Body of pancreas (tissue), 4 donors: ENCODE results near the gene MAD1L1. TPM values are rescaled to one million over a fixed set of nuclear protein-coding genes. Genes with fewer than 3 reads are reported as not detected.

Source experiments
- ATAC-seq: fragments of 150-250 bp; one replicate; pipeline ENCODE4 v1.9.1; 2016
- DNase-seq, 4 donors: peaks; one replicate each; pipeline ENCODE4 v3.0.0-alpha.2; 2019
- H3K27ac ChIP-seq, 4 donors: fragments of 200-600 bp; sonication (generic); 1 replicate in 3 of 4; 2 replicates in 1 of 4; pipeline versions ENCODE4 v1.5.1 to v1.6.1; 2016 to 2019; ENCODE audit warnings: mild to moderate bottlenecking in 1 of 4, mixed read lengths in 1 of 4, moderate library complexity in 1 of 4
- H3K27me3 ChIP-seq, 2 donors: fragments of 200-600 bp; sonication (generic); one replicate each; pipeline ENCODE4 v1.6.0; 2016; ENCODE audit warnings: mild to moderate bottlenecking in 1 of 2
- H3K36me3 ChIP-seq, 2 donors: fragments of 200-600 bp; sonication (generic); replicated peaks in 1 of 2; 2 replicates each; pipeline ENCODE4 v1.5.1; 2016; ENCODE audit warnings: low read depth in 2 of 2; ENCODE audit not compliant: insufficient read depth in 1 of 2
- H3K4me1 ChIP-seq: fragments of 200-600 bp; sonication (generic); one replicate; pipeline ENCODE4 v1.6.0; 2016
- H3K4me3 ChIP-seq, 2 donors: fragments of 200-600 bp; sonication (generic); 1 replicate in 1 of 2; 2 replicates in 1 of 2; pipeline ENCODE4 v1.5.1; 2016 to 2019
- H3K9me3 ChIP-seq, 3 donors: fragments of 200-600 bp; sonication (generic); 1 replicate in 2 of 3; 2 replicates in 1 of 3; pipeline ENCODE4 v1.5.1; 2016
- POLR2A ChIP-seq, 3 donors: fragments of 450-650 bp; IDR thresholded peaks; one replicate each; pipeline ENCODE4 v1.6.1; 2016; ENCODE audit warnings: antibody characterized with exemption in 3 of 3, mild to moderate bottlenecking in 2 of 3
- WGBS, 2 donors: methylation state at CpG; one replicate each; pipeline ENCODE4 v1.1.5; 2017; 5-methylcytosine and 5-hydroxymethylcytosine counted together
- intact Hi-C: fragments of 100-400 bp; cut with DNase I; formaldehyde crosslinking; loops from one replicate; pipeline ENCODE4 v1.15.1; 2023
- total RNA-seq, 2 donors: library from RNA; depleted of rRNA; stranded (reverse); fragments of >200 nt; gene quantifications; one replicate each; pipeline ENCODE4 v1.1.0, GENCODE V29; 2016
- TF ChIP-seq, protein P1 (sequence below), 7 experiments: fragments of 450-650 bp in 4 of 7; fragments of 200-600 bp in 3 of 7; sonication (generic) in 3 of 7; IDR thresholded peaks; one replicate each; pipeline ENCODE4 v1.5.1; 2016 to 2019; ENCODE audit warnings: antibody characterized with exemption in 7 of 7

Gene MAD1L1
- total RNA-seq, 2 donors from 2014 or later = 14.0 to 66.9 TPM

DNA sequence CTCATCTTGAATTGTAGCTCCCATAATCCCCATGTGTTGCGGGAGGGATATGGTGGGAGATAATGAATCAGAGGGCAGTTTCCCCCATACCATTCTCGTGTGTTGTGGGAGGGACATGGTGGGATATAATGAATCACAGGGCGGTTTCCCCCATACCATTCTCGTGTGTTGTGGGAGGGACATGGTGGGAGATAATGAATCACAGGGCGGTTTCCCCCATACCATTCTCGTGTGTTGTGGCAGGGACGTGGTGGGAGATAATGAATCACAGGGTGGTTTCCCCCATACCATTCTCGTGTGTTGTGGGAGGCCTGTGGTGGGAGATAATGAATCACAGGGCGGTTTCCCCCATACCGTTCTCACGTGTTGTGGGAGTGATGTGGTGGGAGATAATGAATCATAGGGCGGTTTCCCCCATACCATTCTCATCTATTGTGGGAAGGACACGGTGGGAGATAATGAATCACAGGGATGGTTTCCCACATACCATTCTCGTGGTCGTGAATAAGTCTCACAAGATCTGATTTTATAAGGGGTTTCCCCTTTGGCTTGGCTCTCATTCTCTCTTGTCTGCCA, 271.0 kb downstream of the MAD1L1 start:
- TF ChIP-seq POLR2A (IDR thresholded peaks at IDR 0.05) = no peak
- TF ChIP-seq, protein P1, sequence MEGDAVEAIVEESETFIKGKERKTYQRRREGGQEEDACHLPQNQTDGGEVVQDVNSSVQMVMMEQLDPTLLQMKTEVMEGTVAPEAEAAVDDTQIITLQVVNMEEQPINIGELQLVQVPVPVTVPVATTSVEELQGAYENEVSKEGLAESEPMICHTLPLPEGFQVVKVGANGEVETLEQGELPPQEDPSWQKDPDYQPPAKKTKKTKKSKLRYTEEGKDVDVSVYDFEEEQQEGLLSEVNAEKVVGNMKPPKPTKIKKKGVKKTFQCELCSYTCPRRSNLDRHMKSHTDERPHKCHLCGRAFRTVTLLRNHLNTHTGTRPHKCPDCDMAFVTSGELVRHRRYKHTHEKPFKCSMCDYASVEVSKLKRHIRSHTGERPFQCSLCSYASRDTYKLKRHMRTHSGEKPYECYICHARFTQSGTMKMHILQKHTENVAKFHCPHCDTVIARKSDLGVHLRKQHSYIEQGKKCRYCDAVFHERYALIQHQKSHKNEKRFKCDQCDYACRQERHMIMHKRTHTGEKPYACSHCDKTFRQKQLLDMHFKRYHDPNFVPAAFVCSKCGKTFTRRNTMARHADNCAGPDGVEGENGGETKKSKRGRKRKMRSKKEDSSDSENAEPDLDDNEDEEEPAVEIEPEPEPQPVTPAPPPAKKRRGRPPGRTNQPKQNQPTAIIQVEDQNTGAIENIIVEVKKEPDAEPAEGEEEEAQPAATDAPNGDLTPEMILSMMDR (IDR thresholded peaks at IDR 0.05) = no peak
- Histone ChIP-seq H3K4me3 (no peak overlapping the region), H3K27ac (no peak overlapping the region), H3K27me3 (no peaks in the 10 kb centered on the region), H3K9me3 (peaks cover 0 to 7% (median 0%) of the 10 kb centered on the region in 3 donors), H3K36me3 (no peaks in the 10 kb centered on the region), H3K4me1 (no peaks in the 10 kb centered on the region)
- intact Hi-C loops = no loop called here
- ATAC-seq (no peak), DNase-seq (no peak)
- WGBS, 2 donors = 88 to 89% methylated on average over 15 of the region's 15 CpGs

DNA sequence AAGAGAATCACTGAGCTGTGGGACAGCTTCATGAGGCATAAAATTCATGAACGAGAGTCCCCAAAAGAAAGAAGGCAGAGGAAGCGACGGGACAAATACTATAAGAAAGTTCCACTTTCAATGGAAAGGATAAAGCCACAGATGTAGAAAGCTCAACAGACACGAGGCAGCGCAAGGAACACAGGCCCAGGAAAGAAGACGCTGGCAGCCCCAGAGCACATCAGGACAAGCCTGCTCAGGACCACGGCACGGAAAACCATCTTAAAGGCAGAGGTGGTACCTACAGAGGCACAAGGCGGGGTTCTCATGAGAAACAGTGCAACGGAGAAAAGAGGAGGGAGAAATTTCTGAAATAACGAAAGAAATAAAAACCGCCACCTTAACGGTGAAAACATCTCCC, 273.4 kb downstream of the MAD1L1 start:
- TF ChIP-seq POLR2A (IDR thresholded peaks at IDR 0.05) = no peak
- TF ChIP-seq, protein P1 (IDR thresholded peaks at IDR 0.05) = no peak
- Histone ChIP-seq H3K27me3 (no peaks in the 10 kb centered on the region), H3K4me1 (no peaks in the 10 kb centered on the region), H3K36me3 (no peaks in the 10 kb centered on the region), H3K4me3 (no peak overlapping the region), H3K9me3 (peaks cover 0 to 7% (median 0%) of the 10 kb centered on the region in 3 donors), H3K27ac (no peak overlapping the region)
- intact Hi-C loops = no loop called here
- WGBS, 2 donors = 95 to 96% methylated on average over 13 of the region's 13 CpGs
- DNase-seq (no peak), ATAC-seq (no peak)

- intact Hi-C loops = no loop called here
Measured at GRCh38 chr7:1957471-1958225, 275.1 kb downstream of the MAD1L1 start.

DNA sequence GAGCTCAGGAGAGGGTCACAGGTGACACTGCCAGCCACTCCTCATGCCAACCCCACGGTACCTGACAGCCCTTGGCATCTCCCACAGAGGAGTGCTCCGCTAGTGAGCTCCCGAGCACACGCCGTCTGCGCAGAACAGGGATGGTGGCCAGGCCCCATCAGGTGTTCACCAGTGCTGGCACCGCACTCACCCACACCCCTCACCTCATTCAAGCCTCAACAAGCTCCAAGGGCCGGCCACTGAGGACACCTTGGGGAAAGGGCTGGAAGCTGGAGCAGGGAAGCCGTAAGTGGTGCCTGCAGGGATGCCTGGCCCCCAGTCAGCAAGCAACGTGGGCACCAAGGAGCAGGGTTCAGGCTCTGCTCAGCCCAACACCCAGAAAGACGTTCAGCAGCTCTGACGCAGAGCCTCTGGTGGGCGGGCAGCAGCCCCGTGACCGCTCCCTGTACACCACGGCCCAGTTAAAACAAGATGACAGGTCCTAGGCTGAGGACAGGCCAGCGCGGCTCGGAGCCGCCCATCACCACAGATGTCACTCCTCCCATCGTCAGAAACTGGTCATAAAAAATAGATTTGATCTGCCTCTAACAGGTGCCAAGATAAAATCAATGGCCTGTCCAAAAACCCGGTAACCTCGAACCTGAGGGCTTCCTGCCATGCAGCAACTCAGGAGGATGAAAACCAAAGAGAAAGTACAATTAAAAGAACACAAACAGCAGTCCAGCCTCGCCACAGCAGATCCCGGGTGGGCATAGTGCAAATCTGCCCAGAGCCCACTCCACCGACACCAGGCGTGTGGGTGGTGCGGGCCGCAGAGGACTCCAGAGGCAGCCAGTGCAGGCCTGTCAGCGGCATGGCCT, 275.9 kb downstream of the MAD1L1 start:
- WGBS, 2 donors = 87 to 89% methylated on average over 16 to 29 of the region's 30 CpGs
- no peaks in the 10 kb centered on the region for H3K4me1 ChIP-seq
- no peaks in the 10 kb centered on the region for H3K36me3 ChIP-seq
- H3K4me3 ChIP-seq = no peak overlapping the region
- intact Hi-C loops = no loop called here
- H3K27me3 ChIP-seq = no peaks in the 10 kb centered on the region
- DNase-seq (no peak), ATAC-seq (no peak)
- TF ChIP-seq POLR2A (IDR thresholded peaks at IDR 0.05) = no peak
- TF ChIP-seq, protein P1 (IDR thresholded peaks at IDR 0.05) = no peak
- no peak overlapping the region for H3K27ac ChIP-seq
- peaks cover 0 to 4% (median 0%) of the 10 kb centered on the region in 3 donors for H3K9me3 ChIP-seq

More at GRCh38 chr7:1957471-1958225, 275.1 kb downstream of the MAD1L1 start:
- Histone ChIP-seq H3K27me3 (no peaks in the 10 kb centered on the region), H3K4me3 (no peak overlapping the region), H3K27ac (no peak overlapping the region), H3K4me1 (no peaks in the 10 kb centered on the region), H3K9me3 (peaks cover 0 to 7% (median 0%) of the 10 kb centered on the region in 3 donors), H3K36me3 (no peaks in the 10 kb centered on the region)
- WGBS, 2 donors = 92 to 93% methylated on average over 25 to 27 of the region's 28 CpGs
- no peak for TF ChIP-seq POLR2A (IDR thresholded peaks at IDR 0.05)
- TF ChIP-seq, protein P1 (IDR thresholded peaks at IDR 0.05) = no peak
- ATAC-seq (no peak), DNase-seq (no peak)
